Vagina (tissue), 2 donors: ENCODE results near the gene RDH8.

ENCODE experiments used
- POLR2A ChIP-seq, 2 donors: fragments of 450-650 bp; IDR thresholded peaks; one replicate each; pipeline ENCODE4 v1.6.1; 2017; ENCODE audit warnings: antibody characterized with exemption in 2 of 2, mild to moderate bottlenecking in 2 of 2, moderate library complexity in 2 of 2
- POLR2AphosphoS5 ChIP-seq, 2 donors: sonication (generic); formaldehyde crosslinking; IDR thresholded peaks; one replicate each; pipeline ENCODE4 v1.9.0; 2017; ENCODE audit warnings: antibody characterized with exemption in 2 of 2, mild to moderate bottlenecking in 2 of 2, low read depth in 1 of 2; ENCODE audit not compliant: insufficient read depth in 1 of 2
- TF ChIP-seq, protein P1 (sequence below), 3 experiments: fragments of 450-650 bp in 2 of 3; fragments of 200-600 bp in 1 of 3; sonication (generic) in 1 of 3; IDR thresholded peaks; one replicate each; pipeline ENCODE4 v1.5.1; 2017 to 2019; ENCODE audit warnings: antibody characterized with exemption in 3 of 3, mild to moderate bottlenecking in 2 of 3, moderate library complexity in 2 of 3

GRCh38 chr19:9970481-9970880, 42.8 kb upstream of the RDH8 start:
- TF ChIP-seq, protein P1, sequence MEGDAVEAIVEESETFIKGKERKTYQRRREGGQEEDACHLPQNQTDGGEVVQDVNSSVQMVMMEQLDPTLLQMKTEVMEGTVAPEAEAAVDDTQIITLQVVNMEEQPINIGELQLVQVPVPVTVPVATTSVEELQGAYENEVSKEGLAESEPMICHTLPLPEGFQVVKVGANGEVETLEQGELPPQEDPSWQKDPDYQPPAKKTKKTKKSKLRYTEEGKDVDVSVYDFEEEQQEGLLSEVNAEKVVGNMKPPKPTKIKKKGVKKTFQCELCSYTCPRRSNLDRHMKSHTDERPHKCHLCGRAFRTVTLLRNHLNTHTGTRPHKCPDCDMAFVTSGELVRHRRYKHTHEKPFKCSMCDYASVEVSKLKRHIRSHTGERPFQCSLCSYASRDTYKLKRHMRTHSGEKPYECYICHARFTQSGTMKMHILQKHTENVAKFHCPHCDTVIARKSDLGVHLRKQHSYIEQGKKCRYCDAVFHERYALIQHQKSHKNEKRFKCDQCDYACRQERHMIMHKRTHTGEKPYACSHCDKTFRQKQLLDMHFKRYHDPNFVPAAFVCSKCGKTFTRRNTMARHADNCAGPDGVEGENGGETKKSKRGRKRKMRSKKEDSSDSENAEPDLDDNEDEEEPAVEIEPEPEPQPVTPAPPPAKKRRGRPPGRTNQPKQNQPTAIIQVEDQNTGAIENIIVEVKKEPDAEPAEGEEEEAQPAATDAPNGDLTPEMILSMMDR (IDR thresholded peaks at IDR 0.05), result no peak
- no peak for TF ChIP-seq POLR2A (IDR thresholded peaks at IDR 0.05)
- TF ChIP-seq POLR2AphosphoS5 (IDR thresholded peaks at IDR 0.05; ENCODE audit: insufficient read depth in 1 of 2, low read depth in 1 of 2), result no peak
